LNCAP (cell line): ENCODE data around the gene COPA.

ENCODE experiments used
- CTCF ChIP-seq: fragments of 450-650 bp; IDR thresholded peaks from 2 replicates; pipeline ENCODE4 v1.5.1; 2017; ENCODE audit warnings: mild to moderate bottlenecking

COPA gene

GRCh38 chr1:160342953-160343869 lies at the start of gene COPA, which contains the start of gene NCSTN:
COPA (minus strand) TSS chr1:160343250; CDS start chr1:160343170, 80 bp downstream.
NCSTN (plus strand) TSS chr1:160343383; CDS start chr1:160343397, 14 bp downstream.
- TF ChIP-seq CTCF, result no peak

- no peak for TF ChIP-seq CTCF
Observed at GRCh38 chr1:160377585-160378206, 34.6 kb upstream of the COPA start.

- TF ChIP-seq CTCF, result peak; percentile 98
Observed at GRCh38 chr1:160376525-160377131, 33.6 kb upstream of the COPA start.

- no peak for TF ChIP-seq CTCF
Observed at GRCh38 chr1:160375788-160376524, 32.9 kb upstream of the COPA start.

- no peak for TF ChIP-seq CTCF
Observed at GRCh38 chr1:160374306-160375110, 31.5 kb upstream of the COPA start.

- no peak for TF ChIP-seq CTCF
Observed at GRCh38 chr1:160373696-160374095, 30.6 kb upstream of the COPA start.
